ENCODE results near the gene B3GNT5.
"Not testable (repeated sequence)": the region's sequence is repeated elsewhere in the genome, so short reads cannot be mapped to it uniquely, and the experiment has no call there.

B3GNT5 gene

GRCh38 chr3:183252973-183253527 is at the start of gene B3GNT5:
TSS of gene B3GNT5 (plus strand) at chr3:183253253. CDS start at chr3:183269799, 16,546 bp downstream.
- DNase-seq (ENCODE audit: low spot score): peak; percentile 5

GRCh38 chr3:183203670-183204069 is 49.4 kb upstream of the B3GNT5 start:
- DNase-seq (ENCODE audit: low spot score): no peak

- DNase-seq (ENCODE audit: low spot score): no peak
Measured at GRCh38 chr3:183208260-183208659, 44.8 kb upstream of the B3GNT5 start.

- no peak for DNase-seq (ENCODE audit: low spot score)
Measured at GRCh38 chr3:183208800-183209199, 44.3 kb upstream of the B3GNT5 start.

- no peak for DNase-seq (ENCODE audit: low spot score)
Measured at GRCh38 chr3:183210341-183210740, 42.7 kb upstream of the B3GNT5 start.

GRCh38 chr3:183210862-183211341 is 42.2 kb upstream of the B3GNT5 start:
- no peak for DNase-seq (ENCODE audit: low spot score)

GRCh38 chr3:183211352-183211751 is 41.7 kb upstream of the B3GNT5 start:
- DNase-seq (ENCODE audit: low spot score): no peak

- DNase-seq (ENCODE audit: low spot score): no peak
Measured at GRCh38 chr3:183212096-183212495, 41.0 kb upstream of the B3GNT5 start.

- DNase-seq (ENCODE audit: low spot score): no peak
Measured at GRCh38 chr3:183212565-183212964, 40.5 kb upstream of the B3GNT5 start.

GRCh38 chr3:183213415-183214276 is 39.4 kb upstream of the B3GNT5 start:
- DNase-seq (ENCODE audit: low spot score): no peak

GRCh38 chr3:183214277-183214612 is 38.8 kb upstream of the B3GNT5 start:
- DNase-seq (ENCODE audit: low spot score): no peak

GRCh38 chr3:183215591-183216202 is 37.4 kb upstream of the B3GNT5 start:
- DNase-seq (ENCODE audit: low spot score): no peak

GRCh38 chr3:183217548-183218332 is 35.3 kb upstream of the B3GNT5 start:
- no peak for DNase-seq (ENCODE audit: low spot score)

GRCh38 chr3:183218826-183219225 is 34.2 kb upstream of the B3GNT5 start:
- no peak for DNase-seq (ENCODE audit: low spot score)

GRCh38 chr3:183220828-183221227 is 32.2 kb upstream of the B3GNT5 start:
- DNase-seq (ENCODE audit: low spot score): no peak

- no peak for DNase-seq (ENCODE audit: low spot score)
Measured at GRCh38 chr3:183222631-183223235, 30.3 kb upstream of the B3GNT5 start.

GRCh38 chr3:183224180-183224970 is 28.7 kb upstream of the B3GNT5 start:
- DNase-seq (ENCODE audit: low spot score): no peak

- DNase-seq (ENCODE audit: low spot score): no peak
Measured at GRCh38 chr3:183226333-183226890, 26.6 kb upstream of the B3GNT5 start.

- DNase-seq (ENCODE audit: low spot score): no peak
Measured at GRCh38 chr3:183227586-183227985, 25.5 kb upstream of the B3GNT5 start.

- no peak for DNase-seq (ENCODE audit: low spot score)
Measured at GRCh38 chr3:183229178-183229577, 23.9 kb upstream of the B3GNT5 start.

- not testable (repeated sequence) for DNase-seq (ENCODE audit: low spot score)
Measured at GRCh38 chr3:183230251-183230650, 22.8 kb upstream of the B3GNT5 start.
